C4-2B (cell line): ENCODE results near the gene MRTO4.
"Not testable (repeated sequence)": the region's sequence is repeated elsewhere in the genome, so short reads cannot be mapped to it uniquely, and the experiment has no call there.

ENCODE experiments used
- H3K27ac ChIP-seq: fragments of 450-650 bp; 2 replicates; pipeline ENCODE4 v1.5.1; 2017
- ZFX ChIP-seq: fragments of 450-650 bp; IDR thresholded peaks from 2 replicates; pipeline ENCODE4 v1.6.1; 2017
- TF ChIP-seq, protein P1 (sequence below): fragments of 450-650 bp; conservative IDR thresholded peaks from 2 replicates; pipeline ENCODE4 v1.5.1; 2017; ENCODE audit warnings: mild to moderate bottlenecking

MRTO4 gene

DNA sequence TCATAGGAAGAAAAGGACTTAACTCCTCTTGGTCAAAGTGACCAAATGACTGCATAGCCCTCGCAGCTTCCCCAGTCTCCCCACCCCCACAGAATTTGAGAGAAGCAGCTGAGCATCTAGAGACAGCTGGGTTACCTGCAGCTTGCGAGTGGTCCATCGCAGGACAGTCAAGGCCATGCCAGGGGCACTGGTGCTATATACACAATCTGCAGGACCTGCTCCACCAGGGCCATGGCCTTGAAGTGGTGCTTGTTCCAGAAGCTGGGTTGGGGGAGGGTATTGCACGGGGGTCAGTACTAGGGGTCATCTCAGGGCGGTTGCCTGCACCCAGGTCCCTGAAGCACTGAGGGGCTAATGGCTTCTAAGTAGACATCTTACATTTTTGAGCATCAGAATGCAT lies 10.4 kb downstream of the MRTO4 start:
- no peak overlapping the region for H3K27ac ChIP-seq
- TF ChIP-seq ZFX = no peak
- TF ChIP-seq, protein P1, sequence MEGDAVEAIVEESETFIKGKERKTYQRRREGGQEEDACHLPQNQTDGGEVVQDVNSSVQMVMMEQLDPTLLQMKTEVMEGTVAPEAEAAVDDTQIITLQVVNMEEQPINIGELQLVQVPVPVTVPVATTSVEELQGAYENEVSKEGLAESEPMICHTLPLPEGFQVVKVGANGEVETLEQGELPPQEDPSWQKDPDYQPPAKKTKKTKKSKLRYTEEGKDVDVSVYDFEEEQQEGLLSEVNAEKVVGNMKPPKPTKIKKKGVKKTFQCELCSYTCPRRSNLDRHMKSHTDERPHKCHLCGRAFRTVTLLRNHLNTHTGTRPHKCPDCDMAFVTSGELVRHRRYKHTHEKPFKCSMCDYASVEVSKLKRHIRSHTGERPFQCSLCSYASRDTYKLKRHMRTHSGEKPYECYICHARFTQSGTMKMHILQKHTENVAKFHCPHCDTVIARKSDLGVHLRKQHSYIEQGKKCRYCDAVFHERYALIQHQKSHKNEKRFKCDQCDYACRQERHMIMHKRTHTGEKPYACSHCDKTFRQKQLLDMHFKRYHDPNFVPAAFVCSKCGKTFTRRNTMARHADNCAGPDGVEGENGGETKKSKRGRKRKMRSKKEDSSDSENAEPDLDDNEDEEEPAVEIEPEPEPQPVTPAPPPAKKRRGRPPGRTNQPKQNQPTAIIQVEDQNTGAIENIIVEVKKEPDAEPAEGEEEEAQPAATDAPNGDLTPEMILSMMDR = no peak

- TF ChIP-seq, protein P1 = no peak
- no peak for TF ChIP-seq ZFX
- H3K27ac ChIP-seq = no peak overlapping the region
Observed at GRCh38 chr1:19262744-19263143, 11.1 kb downstream of the MRTO4 start.

DNA sequence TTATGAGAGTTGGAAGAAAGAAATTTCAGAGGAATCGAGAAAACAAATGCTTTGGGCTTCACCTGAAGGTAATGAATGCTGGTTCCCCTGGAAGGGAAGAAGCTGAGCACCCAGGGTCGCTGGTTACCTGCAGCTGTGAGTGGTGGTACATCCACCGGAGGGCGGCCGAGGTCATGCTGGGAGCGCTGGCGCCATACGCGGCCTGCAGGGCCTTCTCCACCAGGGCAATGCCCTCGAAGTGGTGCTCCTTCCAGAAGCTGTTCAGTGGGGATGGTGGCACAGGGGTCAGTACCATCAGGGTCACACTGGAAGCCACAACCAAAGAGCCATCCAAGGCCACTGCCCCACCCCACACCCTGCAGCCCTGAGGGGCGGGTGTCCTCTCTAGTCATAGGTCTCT lies 16.8 kb downstream of the MRTO4 start:
- TF ChIP-seq, protein P1 = no peak
- TF ChIP-seq ZFX = no peak
- no peak overlapping the region for H3K27ac ChIP-seq

- TF ChIP-seq, protein P1 = peak; percentile 26
- not testable (repeated sequence) for H3K27ac ChIP-seq
Observed at GRCh38 chr1:19269427-19270342, 18.1 kb downstream of the MRTO4 start.

GRCh38 chr1:19270343-19270730 lies 18.7 kb downstream of the MRTO4 start:
- not testable (repeated sequence) for H3K27ac ChIP-seq

DNA sequence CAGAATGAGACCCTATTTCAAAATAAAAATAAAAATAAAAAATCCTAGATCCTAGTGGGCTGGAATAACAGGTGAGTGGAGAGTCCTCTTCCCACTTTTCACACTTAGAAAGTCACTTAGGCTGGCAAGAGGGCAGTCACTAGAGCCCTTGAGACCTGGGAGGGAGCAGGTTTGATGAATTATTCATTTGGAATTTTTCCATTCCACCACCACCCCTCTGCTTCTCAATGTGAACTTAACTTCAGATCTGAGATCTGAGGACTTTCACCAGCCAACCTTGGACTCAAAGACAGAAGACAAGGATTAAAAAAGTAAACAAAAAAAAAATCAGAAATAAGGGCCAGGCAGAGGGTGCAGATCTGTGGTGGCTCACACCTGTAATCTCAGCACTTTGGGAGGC lies 20.5 kb downstream of the MRTO4 start:
- TF ChIP-seq, protein P1 = no peak
- no peak for TF ChIP-seq ZFX
- H3K27ac ChIP-seq = no peak overlapping the region

- TF ChIP-seq ZFX = no peak
- TF ChIP-seq, protein P1 = no peak
- no peak overlapping the region for H3K27ac ChIP-seq
Observed at GRCh38 chr1:19273106-19273843, 21.7 kb downstream of the MRTO4 start.

GRCh38 chr1:19273844-19274531 lies 22.4 kb downstream of the MRTO4 start:
- not testable (repeated sequence) for H3K27ac ChIP-seq
